Stimulated activated CD8-positive, alpha-beta memory T cell treated with anti-CD3 and anti-CD28 coated beads, Interleukin-15, amount 100 ng/mL, for 48 hours (primary cell): ENCODE measurements around the gene ADCYAP1R1.

Experiments
- DNase-seq, 2 donors: peaks; one replicate each; pipeline ENCODE4 v3.0.0-alpha.2; 2020; ENCODE audit warnings: low read depth in 2 of 2

ADCYAP1R1 gene

GRCh38 chr7:31051598-31052486 is at the start of gene ADCYAP1R1:
TSS of gene ADCYAP1R1 (plus strand) at chr7:31052308. CDS start at chr7:31063265, 10,957 bp downstream.
- no peak for DNase-seq

- DNase-seq, result no peak
These were observed 49.0 kb upstream of the ADCYAP1R1 start for GRCh38 chr7:31003097-31003496.

GRCh38 chr7:31003721-31004120 is 48.4 kb upstream of the ADCYAP1R1 start:
- no peak for DNase-seq

- no peak for DNase-seq
These were observed 47.7 kb upstream of the ADCYAP1R1 start for GRCh38 chr7:31004393-31004792.

- DNase-seq, result no peak
These were observed 45.3 kb upstream of the ADCYAP1R1 start for GRCh38 chr7:31006857-31007256.

- no peak for DNase-seq
These were observed 44.5 kb upstream of the ADCYAP1R1 start for GRCh38 chr7:31007634-31008033.

GRCh38 chr7:31014826-31015225 is 37.3 kb upstream of the ADCYAP1R1 start:
- DNase-seq, result no peak

GRCh38 chr7:31017032-31017675 is 35.0 kb upstream of the ADCYAP1R1 start:
- no peak for DNase-seq

GRCh38 chr7:31017721-31018120 is 34.4 kb upstream of the ADCYAP1R1 start:
- no peak for DNase-seq

GRCh38 chr7:31019509-31019908 is 32.6 kb upstream of the ADCYAP1R1 start:
- DNase-seq, result no peak

GRCh38 chr7:31020161-31020560 is 31.9 kb upstream of the ADCYAP1R1 start:
- no peak for DNase-seq

GRCh38 chr7:31020652-31021051 is 31.5 kb upstream of the ADCYAP1R1 start:
- DNase-seq, result no peak

GRCh38 chr7:31022117-31022516 is 30.0 kb upstream of the ADCYAP1R1 start:
- no peak for DNase-seq

- no peak for DNase-seq
These were observed 29.4 kb upstream of the ADCYAP1R1 start for GRCh38 chr7:31022726-31023125.

GRCh38 chr7:31023877-31024276 is 28.2 kb upstream of the ADCYAP1R1 start:
- no peak for DNase-seq

GRCh38 chr7:31027161-31027965 is 24.7 kb upstream of the ADCYAP1R1 start:
- no peak for DNase-seq

- DNase-seq, result no peak
These were observed 24.1 kb upstream of the ADCYAP1R1 start for GRCh38 chr7:31028006-31028405.

- DNase-seq, result no peak
These were observed 23.6 kb upstream of the ADCYAP1R1 start for GRCh38 chr7:31028417-31028992.

- no peak for DNase-seq
These were observed 22.7 kb upstream of the ADCYAP1R1 start for GRCh38 chr7:31029251-31030042.

- no peak for DNase-seq
These were observed 18.3 kb upstream of the ADCYAP1R1 start for GRCh38 chr7:31033674-31034300.

- no peak for DNase-seq
These were observed 15.2 kb upstream of the ADCYAP1R1 start for GRCh38 chr7:31036924-31037323.
